T-helper 1 cell (primary cell): Measurements from ENCODE around the gene PDCL3.

Experiments
- DNase-seq, 5 donors: peaks; one replicate each; pipeline ENCODE4 v3.0.0-alpha.2; 2012 to 2020
- total RNA-seq, 4 donors: gene quantifications; one replicate each; lab custom pipeline; 2026; lab: John Stamatoyannopoulos, UW

PDCL3 gene
- 11.7 to 19.7 (median 15.7) reads per million in 4 donors for total RNA-seq

DNA sequence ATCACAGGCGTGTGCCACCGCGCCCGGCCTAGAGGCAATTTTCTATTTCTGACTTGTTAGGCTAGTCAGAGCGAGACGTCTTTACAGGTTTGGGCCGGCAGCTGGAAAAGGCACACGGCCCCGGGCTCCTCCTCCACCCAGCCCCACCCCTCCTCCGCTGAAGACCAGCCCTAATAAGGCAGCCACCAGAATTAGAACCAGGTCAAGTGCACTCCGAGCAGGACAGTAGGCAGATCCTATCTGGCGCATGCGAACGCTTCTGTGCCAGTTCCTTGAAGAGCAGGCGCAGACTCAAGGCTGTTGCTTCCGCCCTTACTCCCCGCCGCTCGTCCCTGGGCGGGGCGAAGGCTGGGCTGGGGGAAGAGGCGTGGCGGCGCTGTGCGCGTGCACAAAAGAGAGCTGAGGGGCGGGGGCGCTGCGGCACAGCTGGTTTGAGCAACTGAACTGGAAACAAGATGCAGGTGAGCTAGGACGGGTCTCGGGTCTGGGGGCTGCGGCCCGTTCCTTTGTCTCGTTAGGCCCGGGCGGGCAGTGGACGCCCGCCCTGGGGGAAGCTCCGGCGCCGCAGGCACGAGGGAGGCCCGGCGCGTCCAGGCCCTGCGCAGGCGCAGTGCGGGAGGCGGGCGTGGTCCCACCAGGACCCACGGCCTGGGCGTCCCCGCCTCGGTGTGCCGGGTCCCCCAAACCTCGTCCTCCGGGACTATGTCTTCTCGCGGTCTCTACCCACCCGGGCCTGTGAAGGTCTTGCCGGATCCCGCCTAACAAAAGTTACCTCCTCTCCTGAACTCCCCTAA, at the start of gene PDCL3:
PDCL3 (plus strand) TSS at position 381 of the 794 bp plus-strand sequence; CDS start at position 456, 75 bp downstream.
- DNase-seq: peak; percentile 88 to 99 (median 91)

DNA sequence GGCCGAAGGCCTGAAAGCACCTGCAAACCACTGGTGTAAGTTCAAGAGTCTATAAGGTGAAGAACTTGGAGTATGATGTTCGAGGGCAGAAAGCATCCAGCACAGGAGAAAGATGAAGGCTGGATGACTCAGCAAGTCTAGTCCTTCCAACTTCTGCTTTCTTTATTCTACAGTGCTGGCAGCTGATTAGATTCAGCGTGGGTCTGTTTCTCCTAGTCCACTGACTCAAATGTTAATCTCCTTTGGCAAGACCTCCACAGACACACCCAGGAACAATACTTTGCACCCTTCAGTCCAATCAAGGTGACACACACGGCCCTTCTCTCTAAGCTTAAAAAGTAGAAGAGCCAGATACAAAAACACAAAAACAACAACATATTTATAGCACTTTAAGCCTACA, 49.1 kb upstream of the PDCL3 start:
- no peak for DNase-seq

DNA sequence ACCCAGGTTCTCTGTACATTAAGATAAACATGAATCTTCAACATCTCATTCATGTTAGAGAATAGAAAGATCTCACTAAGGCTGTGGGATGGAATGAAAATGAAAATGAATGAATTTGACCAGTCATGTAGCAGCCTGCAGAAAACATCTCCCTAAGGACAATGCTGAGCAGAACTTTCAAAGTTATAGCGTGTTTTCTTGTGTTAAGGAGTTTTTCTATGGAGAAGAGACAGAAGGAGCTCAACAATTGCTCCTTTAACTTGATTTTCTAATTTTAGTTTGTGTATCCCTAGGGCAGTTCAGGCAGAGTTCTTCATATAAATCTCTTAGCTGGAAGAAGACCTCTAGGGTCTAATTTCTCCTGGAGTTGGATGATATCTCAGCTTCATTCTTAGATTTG, 45.2 kb upstream of the PDCL3 start:
- no peak for DNase-seq

DNA sequence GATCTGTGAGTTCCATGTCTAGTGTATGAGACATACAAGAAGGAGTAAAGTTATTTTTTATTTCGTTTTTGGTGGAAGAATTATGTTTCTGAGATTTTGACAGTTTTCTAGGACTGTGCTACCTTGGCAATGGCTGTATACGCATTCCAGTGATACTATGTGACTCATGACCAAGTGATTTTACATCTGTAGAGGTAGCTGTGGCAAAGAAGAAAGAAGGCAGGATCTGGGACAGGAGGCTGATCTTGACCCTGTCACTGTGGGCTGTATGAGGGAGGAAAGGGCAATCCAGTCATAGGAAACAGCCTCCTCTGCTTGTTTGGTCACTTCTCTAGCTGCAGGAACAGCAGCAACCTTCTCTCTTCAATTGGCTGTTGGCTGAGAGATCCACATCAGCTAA, 44.0 kb upstream of the PDCL3 start:
- no peak for DNase-seq

DNA sequence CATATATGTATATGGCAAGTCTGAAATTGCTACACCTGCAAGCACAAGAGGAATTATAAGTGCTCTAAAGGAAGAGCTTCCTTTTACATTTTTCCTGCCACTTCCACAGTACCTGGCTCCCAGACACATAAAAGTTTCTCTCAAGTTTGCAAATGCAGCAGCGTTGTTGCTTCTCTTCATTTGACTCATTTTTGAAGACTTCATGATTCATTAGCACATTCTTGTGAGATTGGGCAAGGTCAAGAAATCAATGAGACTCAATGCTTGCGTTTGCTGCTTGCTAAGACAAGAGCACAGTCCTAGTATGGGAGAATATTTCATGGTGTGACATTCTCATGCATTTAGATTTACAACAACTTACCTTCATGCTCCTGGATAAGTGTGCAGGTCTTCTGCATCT, 42.6 kb upstream of the PDCL3 start:
- no peak for DNase-seq

DNA sequence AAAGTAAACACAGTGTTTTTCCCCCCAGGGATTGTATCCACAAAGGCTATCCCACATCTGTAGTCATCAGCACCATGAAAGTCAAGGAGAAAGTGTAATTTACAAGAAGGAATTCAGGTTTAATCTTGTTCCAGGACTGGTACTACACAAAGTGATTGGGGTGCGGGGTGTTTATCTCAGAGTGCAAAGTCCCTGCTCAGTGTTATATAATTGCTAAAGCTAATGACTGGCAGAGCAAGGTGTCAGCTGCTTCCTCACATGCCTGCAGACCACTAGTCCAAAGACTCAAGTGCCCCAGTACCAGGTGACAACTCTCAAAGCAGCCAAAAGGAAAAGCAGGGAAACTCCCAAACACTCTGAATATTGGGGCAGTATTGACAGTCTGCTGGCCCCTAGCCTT, 40.4 kb upstream of the PDCL3 start:
- DNase-seq: no peak

DNA sequence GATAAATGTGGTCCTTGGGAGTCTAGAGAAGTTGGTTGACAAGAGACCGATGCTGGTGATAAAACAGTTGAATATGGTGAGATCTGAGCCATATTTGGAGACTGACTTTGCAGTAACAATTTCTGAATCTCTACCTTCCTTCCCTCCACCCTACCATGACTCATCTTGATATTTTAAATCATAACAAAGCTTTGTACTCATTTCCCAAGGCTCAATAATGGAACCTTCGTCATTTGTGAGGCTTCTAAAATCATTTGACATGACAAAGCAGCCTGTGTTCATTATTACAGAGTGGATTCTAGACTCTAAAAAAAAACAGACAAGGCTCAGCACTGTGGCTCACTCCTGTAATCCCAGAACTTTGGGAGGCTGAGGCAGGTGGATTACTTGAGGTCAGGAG, 38.5 kb upstream of the PDCL3 start:
- no peak for DNase-seq

DNA sequence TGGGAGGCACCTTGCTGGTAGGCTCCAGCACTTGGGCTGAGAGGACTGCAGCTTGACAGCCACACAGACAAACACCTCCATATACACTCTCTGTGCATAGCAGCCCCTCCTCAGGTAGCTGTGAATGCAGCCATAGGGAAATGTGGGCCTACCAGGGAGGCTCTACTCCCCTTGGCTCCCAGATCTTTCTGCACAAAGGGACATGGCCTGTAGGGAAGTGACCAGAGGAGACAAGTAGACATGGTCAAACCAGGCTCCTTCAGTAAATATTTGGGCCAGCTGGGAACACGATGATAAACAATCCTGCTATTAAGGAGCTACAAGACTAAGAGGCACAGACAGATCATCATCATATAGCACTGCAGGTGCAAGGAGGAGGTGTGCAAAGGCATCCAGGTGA, 35.9 kb upstream of the PDCL3 start:
- DNase-seq: no peak

DNA sequence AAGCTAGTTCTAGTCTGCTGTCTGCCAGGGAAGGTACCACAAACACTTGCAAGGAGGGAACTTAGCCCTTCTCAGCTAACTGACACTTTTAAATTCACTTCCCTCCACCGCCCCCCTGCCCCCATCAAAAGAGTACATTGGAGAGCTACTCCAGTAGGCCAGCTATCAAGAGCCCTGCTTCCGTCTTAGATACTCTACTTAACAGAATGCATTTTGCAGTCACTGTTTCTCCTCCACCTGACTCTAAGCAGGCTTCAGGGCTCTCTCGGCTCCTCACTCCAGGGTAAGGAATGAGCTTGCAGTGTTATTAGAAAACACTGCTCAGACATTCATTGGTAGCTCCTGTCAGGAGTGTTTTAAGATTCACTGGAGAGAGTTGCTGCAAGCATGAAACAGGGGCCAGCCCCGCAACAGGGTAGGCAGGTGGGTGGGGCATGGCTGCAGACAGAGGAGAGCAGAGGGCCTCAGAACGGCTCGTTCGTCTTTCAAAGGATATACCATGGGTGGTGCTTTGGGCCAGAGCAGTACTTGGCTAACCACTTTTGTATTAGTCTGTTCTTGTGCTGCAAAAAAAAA, 35.3 kb upstream of the PDCL3 start:
- no peak for DNase-seq

DNA sequence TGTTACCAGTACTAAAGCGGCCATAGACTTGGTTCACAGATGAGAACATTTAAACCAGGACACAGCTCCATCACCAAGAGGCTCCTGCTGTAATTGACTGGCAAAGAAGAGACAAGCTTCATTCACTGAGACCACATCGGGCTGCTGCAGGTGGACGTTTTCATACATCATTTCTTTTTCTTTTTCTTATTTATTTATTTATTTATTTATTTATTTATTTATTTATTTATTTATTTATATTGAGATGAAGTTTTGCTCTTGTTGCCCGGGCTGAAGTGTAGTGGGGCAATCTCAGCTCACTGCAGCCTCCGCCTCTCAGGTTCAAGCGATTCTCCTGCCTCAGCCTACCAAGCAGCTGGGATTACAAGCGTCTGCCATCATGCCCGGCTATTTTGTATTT, 33.6 kb upstream of the PDCL3 start:
- no peak for DNase-seq

DNA sequence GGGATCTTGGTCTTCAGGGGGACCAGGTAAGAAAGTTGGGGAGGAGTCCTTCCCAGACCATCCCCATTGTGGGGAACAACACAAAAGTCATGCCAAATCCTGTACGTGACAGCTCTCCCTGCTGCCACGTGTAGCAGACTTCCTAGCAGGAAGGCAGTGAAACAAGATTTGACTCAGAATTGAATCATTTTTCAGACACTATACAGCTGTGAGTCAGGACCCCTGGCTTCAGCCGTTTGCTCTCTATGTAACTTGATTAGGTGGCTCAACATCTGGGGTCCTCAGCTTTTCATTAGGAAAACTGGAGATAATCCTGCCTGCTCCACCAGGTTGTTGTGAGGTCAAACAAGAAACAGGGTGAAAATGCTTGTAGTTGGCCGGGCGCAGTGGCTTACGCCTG, 32.9 kb upstream of the PDCL3 start:
- no peak for DNase-seq

DNA sequence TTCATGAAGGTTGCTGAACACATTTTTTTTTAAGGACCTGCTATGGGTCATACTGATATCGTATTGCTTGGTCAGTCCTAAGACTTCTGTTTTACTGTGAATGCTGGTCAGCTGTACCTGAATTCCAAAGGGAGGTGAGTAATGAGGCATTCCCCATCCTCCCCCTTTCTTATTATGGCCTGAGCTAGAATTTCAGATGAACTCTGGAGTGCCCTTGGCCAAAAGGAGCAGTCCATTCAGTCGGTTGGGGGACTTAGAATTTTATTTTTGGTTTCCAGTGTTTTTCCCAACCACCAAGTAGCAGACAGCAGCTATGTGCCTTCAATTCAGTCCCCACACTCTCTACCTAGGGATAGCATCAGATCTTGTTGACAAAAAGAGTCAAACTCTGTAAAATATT, 26.9 kb upstream of the PDCL3 start:
- DNase-seq: no peak

DNA sequence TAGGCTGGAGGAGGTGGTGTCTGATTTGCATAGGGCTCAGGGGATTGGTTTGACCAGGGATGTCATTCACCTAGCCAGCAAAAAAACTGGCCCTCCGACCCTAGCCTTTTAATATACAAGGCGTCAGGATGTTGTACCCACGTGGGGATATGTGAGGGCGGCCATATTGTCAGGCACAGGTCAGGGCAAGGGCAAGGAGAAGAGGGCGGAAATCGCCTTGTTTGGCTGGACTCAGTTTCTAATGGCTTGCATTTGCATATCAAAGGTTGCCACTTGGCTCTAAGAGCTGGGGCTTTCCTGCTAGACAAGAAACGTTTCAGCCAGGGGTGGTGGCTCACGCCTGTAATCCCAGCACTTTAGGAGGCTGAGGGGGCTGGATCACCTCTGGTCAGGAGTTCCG, 24.9 kb upstream of the PDCL3 start:
- DNase-seq: no peak

DNA sequence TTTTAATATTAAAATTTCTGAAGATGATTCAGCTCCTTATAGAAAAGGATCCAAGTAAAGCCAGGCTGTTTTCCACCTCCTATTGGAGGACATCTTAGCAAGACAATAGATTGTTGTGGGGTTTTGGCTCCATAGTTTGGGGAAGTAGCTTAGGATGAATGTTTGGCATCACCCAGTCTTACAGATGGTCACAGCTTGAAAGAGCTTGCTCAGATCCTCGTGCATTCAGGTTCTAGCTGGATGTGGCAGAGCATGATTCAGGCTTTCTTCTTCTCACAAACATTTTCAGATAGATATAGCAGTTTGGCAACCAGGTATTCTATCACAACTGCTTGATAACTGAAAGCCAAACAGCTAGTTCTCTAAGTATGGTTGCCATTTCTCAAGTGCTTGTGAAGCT, 23.6 kb upstream of the PDCL3 start:
- DNase-seq: no peak

DNA sequence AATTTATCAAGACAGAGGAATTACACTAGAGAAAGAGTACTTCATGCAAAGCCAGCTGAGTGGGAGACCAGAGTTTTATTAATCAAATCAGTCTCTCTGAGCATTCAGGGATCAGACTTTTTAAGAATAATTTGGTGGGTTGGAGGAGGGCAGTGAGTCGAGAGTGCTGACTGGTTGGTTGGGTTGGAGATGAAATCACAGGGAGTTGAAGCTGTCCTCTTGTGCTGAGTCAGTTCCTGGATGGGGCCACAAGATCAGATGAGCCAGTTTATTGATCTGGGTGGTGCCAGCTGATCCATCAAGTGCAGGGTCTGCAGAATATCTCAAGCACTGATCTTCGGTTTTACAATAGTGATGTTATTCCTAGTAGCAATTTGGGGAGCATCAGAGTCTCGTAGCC, 21.4 kb upstream of the PDCL3 start:
- DNase-seq: no peak

DNA sequence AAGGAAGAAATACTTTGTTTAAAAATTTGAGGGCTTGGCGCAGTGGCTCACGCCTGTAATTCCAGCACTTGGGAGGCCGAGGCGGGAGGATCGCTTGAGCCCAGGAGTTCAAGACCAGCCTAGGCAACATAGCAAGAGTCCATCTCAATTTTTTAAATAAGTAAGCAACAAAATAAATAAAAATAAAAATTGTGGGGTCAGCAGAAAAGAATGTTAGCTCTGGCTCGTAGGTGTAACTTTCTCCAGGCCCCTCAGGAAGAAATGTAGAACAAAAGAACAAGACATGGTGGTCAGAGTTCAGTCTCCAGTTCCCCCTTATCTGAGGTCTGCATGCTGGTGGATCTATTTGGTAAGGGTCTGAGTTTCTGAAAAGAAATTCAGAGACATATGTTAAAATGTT, 20.4 kb upstream of the PDCL3 start:
- no peak for DNase-seq

DNA sequence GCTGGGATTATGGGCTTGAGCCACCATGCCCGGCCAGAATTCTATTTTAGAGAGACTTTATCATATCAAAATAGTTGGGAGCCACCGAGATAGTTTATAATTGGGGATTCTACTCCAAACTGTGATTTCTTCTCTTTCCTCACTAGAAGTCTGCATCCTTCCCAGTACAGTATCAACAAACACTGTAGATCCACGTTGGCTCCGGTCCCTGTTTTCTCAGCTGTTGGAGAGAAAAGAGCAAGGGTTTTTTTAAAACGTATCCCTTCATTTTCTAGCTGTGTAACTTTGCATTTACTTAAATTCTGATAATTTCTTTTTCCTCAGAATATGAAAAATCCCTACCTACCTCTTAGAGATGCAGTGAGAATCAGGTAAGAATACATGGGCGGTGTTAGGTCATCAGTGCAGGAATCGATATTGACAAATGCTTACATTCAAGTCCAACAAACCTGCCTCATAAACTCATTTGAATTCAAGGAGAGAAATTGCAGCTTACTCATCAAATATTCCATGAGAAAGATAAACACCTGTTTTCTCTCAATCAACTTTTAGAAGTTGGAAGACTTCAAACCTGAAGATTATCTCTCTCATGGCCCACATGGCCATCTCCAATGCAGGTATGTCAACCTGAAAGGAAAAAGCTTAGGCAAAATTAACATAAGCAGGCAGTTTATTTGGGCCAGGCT, 17.7 kb upstream of the PDCL3 start:
- no peak for DNase-seq

DNA sequence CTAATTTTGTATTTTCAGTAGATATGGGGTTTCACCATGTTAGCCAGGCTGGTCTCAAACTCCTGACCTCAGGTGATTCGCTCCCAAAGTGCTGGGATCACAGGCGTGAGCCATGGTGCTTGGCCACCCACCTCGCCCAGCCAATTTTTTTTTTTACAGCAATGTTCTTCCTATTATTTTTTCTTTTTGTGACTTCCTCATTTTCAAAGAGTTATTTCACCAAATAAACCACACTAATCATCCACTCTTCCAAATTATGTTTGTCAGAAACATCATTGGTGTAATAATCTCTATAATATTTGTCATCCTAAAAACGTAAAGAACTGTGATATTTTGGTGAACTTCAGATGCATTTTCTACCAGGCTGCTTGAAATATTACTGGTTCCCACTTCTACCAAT, 16.3 kb upstream of the PDCL3 start:
- DNase-seq: no peak

DNA sequence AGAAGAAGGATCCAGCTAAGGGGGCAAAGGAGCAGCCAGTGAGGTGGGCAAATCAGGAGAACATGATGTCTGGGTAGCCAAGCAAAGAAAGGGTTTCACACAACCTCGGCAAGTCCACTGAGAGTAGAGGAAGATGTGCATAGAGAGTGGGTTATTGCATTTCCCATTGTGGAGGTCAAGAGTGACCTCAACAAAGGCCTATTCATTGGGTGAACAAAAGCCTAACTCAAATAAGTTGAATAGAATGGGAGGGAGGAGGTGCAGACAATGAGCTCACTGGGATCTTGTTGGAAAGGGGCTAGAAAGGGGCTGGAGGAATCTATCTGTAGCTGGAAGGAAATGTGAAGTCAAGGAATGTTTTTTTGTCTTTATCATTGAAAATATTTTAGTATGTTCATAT, 14.0 kb upstream of the PDCL3 start:
- DNase-seq: no peak

DNA sequence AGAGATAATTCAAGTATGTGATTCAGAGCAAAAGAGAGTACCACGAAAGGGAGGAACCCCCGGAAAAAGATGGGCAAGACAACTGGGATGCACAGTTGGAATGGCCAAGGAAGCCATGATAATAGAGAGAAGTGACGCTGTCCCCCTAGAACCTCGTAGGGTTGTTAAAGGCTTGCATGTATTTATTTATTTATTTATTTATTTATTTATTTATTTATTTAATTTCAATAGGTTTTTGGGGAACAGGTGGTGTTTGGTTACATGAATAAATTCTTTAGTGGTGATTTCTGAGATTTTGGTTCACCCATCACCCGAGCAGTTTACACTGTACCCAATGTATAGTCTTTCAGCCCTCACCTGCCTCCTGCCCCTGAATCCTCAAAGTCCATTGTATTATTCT, 11.5 kb upstream of the PDCL3 start:
- DNase-seq: no peak

DNA sequence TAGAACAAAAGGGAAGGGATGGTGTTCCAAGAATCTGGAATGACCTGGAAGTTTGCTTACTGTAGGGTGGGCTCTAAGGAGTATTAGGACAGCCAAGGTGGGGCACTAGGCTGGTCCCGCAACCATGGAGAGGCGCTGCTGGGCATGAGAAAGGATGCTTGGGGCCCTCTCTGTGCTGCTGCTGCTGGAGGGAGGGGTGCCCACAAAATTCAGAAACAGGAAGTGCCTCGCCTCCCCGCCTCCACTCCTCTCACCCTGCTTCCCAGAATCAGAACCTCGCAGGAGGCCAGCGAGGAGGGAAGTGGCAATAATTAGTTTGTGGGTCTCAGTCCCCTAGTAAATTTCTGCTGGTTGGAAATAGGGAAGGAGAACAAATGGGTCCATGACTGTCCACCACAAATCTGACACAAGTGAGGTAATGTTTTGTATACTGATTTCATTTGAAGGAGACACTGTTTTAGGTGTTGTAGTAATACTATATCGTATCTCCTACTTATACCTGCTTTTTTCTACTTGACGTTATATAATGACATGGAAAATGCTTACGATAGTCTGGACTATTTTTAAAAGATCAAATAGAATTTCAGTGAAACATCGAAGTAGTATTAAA, 7.9 kb upstream of the PDCL3 start:
- peak in 3 of 5 donors; percentile 13 to 78 (median 24) for DNase-seq

DNA sequence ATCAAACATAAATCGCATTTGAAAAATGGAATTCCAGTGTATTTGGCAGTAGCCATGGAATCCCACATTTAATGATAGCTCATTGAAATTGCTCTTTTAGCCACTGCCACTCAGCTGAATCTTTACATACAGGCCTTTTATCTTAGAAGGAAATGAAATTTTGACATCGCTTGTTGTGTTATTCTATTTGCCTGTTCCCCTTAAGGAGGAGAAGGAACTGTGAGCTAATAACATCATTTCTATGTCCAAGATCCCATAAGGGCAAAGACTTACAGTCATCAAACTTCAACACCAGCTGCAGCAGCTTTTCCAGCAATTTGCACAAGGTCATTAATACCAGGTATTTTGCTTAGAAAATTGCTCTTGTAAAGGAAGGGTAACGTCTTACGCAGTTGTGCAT, 6.0 kb upstream of the PDCL3 start:
- DNase-seq: no peak

DNA sequence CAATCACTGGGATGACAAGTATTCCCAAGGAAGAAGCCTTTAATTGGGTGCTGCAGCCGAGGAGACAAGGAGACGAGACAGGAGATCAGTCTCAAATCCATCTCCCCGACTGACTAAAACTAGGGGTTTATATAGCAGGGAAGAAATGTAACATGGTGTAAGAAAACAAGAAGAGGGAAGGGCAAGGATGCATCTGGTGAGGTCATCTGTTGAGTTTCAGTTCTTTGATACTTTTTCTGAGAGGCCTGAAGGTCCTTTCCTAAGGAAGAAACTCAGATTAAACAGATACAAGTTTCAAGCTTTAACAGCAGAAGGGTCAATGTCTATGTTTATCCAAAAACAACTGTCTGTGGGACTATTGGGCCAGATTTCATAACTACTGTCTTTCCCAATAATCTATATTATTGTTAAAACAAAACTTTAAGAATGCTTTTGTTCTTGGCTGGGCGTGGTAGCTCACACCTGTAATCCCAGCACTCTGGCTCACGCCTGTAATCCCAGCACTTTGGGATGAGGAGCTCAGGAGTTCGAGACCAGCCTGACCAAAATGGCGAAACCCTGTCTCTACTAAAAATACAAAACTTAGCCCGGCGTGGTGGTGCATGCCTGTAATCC, 2.5 kb upstream of the PDCL3 start:
- no peak for DNase-seq
